ENCODE measurements around the gene LTBP1.

DNA sequence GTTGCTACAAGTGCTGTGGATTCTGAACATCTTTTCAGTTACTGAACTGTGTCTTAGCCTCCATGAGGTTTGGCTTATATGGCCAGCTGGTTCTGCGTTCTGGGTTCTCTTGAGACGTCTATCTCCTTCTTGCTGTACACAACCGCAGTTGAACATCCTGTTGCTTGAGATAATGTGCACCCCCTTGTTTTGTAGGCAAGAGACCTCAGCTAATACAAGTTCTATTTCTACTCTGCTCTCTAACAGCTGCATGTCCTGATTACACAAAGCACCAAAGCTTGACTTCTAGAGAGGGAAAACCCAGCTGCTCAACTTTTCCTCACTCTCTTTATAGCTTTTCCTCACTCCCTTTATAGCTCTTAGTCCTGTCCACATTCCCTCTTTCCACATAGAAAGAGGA lies 176.0 kb downstream of the LTBP1 start:
- TF ChIP-seq POLR2A (IDR thresholded peaks at IDR 0.05; ENCODE audit: low read depth, low read length) (no peak), POLR2AphosphoS5 (IDR thresholded peaks at IDR 0.05; ENCODE audit: low read depth, low read length) (no peak), TAF1 (IDR thresholded peaks at IDR 0.05; ENCODE audit: borderline replicate concordance, low read depth, low read length) (no peak)

Measured in GM12892 (cell line).